Large intestine (tissue), 3 donors: ENCODE results near the gene ZBTB22. TPM values are rescaled to one million over a fixed set of nuclear protein-coding genes. Genes with fewer than 3 reads are reported as not detected.
"Not testable (repeated sequence)": the region's sequence is repeated elsewhere in the genome, so short reads cannot be mapped to it uniquely, and the experiment has no call there.

ENCODE experiments used
- DNase-seq, 2 donors: peaks; one replicate each; pipeline versions ENCODE4 v3.0.0 to v3.0.0-alpha.2; 2013
- H3K27ac ChIP-seq: one replicate; pipeline ENCODE4 v1.5.1; 2013; ENCODE audit warnings: low read length
- H3K27me3 ChIP-seq: 2 replicates; pipeline ENCODE4 v1.6.1; 2013; ENCODE audit warnings: low read length; ENCODE audit not compliant: control insufficient read depth, insufficient read depth
- H3K36me3 ChIP-seq: 2 replicates; pipeline ENCODE4 v1.6.1; 2013; ENCODE audit warnings: low read length; ENCODE audit not compliant: control insufficient read depth, insufficient read depth
- H3K4me1 ChIP-seq: one replicate; pipeline ENCODE4 v1.6.1; 2013; ENCODE audit warnings: low read length; ENCODE audit not compliant: control insufficient read depth, insufficient read depth
- H3K4me3 ChIP-seq: one replicate; pipeline ENCODE4 v1.5.1; 2013; ENCODE audit warnings: low read length
- H3K9me3 ChIP-seq: one replicate; pipeline ENCODE4 v1.6.1; 2013; ENCODE audit warnings: mild to moderate bottlenecking, low read depth, low read length, moderate library complexity; ENCODE audit not compliant: control insufficient read depth
- WGBS: methylation state at CpG from one replicate; pipeline ENCODE4 v1.1.5; 2013; ENCODE audit warnings: low lambda C conversion rate; ENCODE audit not compliant: insufficient coverage; 5-methylcytosine and 5-hydroxymethylcytosine counted together
- polyA plus RNA-seq: library from polyadenylated mRNA; unstranded; fragments of 120-200 nt; gene quantifications from one replicate; pipeline ENCODE4 v1.2.1, GENCODE V29; 2013

The ZBTB22 gene
- polyA plus RNA-seq, 1 donor = 16.7 TPM

GRCh38 chr6:33355860-33356259 lies 38.3 kb upstream of the ZBTB22 start:
- not testable (repeated sequence) for H3K4me3 ChIP-seq, H3K4me1 ChIP-seq, DNase-seq, H3K27me3 ChIP-seq, H3K9me3 ChIP-seq, H3K36me3 ChIP-seq
- 68% methylated on average over 3 of the region's 6 CpGs for WGBS
- peak overlapping the region; percentile 46 for H3K27ac ChIP-seq

GRCh38 chr6:33347816-33348215 lies 30.3 kb upstream of the ZBTB22 start:
- WGBS = no CpG with 5 or more reads among the region's 5 CpGs
- H3K36me3 ChIP-seq = no peaks in the 10 kb centered on the region
- no peak overlapping the region for H3K27ac ChIP-seq
- no peak overlapping the region for H3K4me3 ChIP-seq
- no peaks in the 10 kb centered on the region for H3K9me3 ChIP-seq
- H3K27me3 ChIP-seq = no peaks in the 10 kb centered on the region
- no peaks in the 10 kb centered on the region for H3K4me1 ChIP-seq
- DNase-seq = no peak

- not testable (repeated sequence) for H3K27ac ChIP-seq, DNase-seq, H3K4me3 ChIP-seq, H3K4me1 ChIP-seq, H3K9me3 ChIP-seq, H3K27me3 ChIP-seq, H3K36me3 ChIP-seq
- 80% methylated on average over 2 of the region's 5 CpGs for WGBS
Measured at GRCh38 chr6:33346972-33347371, 29.4 kb upstream of the ZBTB22 start.

- H3K4me3 ChIP-seq = no peak overlapping the region
- no peaks in the 10 kb centered on the region for H3K36me3 ChIP-seq
- no peaks in the 10 kb centered on the region for H3K9me3 ChIP-seq
- DNase-seq = peak; percentile 64 to 77
- WGBS = 14% methylated on average over 6 of the region's 22 CpGs
- no peaks in the 10 kb centered on the region for H3K4me1 ChIP-seq
- H3K27me3 ChIP-seq = no peaks in the 10 kb centered on the region
- H3K27ac ChIP-seq = no peak overlapping the region
Measured at GRCh38 chr6:33344701-33345697, 27.5 kb upstream of the ZBTB22 start.

GRCh38 chr6:33343953-33344611 lies 26.5 kb upstream of the ZBTB22 start:
- H3K27me3 ChIP-seq = no peaks in the 10 kb centered on the region
- 0% methylated on average over 1 of the region's 6 CpGs for WGBS
- H3K27ac ChIP-seq = no peak overlapping the region
- H3K4me1 ChIP-seq = no peaks in the 10 kb centered on the region
- H3K36me3 ChIP-seq = no peaks in the 10 kb centered on the region
- no peak overlapping the region for H3K4me3 ChIP-seq
- no peaks in the 10 kb centered on the region for H3K9me3 ChIP-seq
- no peak for DNase-seq

GRCh38 chr6:33343606-33343952 lies 26.0 kb upstream of the ZBTB22 start:
- not testable (repeated sequence) for H3K27ac ChIP-seq

GRCh38 chr6:33339193-33339592 lies 21.6 kb upstream of the ZBTB22 start:
- H3K4me1 ChIP-seq = no peaks in the 10 kb centered on the region
- DNase-seq = no peak
- 100% methylated on average over 2 of the region's 6 CpGs for WGBS
- no peaks in the 10 kb centered on the region for H3K36me3 ChIP-seq
- no peaks in the 10 kb centered on the region for H3K27me3 ChIP-seq
- no peaks in the 10 kb centered on the region for H3K9me3 ChIP-seq
- no peak overlapping the region for H3K4me3 ChIP-seq
- H3K27ac ChIP-seq = no peak overlapping the region

More at GRCh38 chr6:33343606-33343952, 26.0 kb upstream of the ZBTB22 start:
- H3K9me3 ChIP-seq, H3K36me3 ChIP-seq, H3K4me1 ChIP-seq, H3K27me3 ChIP-seq, H3K4me3 ChIP-seq, DNase-seq: not testable (repeated sequence)
- WGBS = 100% methylated on average over 2 of the region's 7 CpGs

- Histone ChIP-seq H3K27ac (no peak overlapping the region), H3K36me3 (no peaks in the 10 kb centered on the region), H3K4me3 (no peak overlapping the region), H3K4me1 (no peaks in the 10 kb centered on the region), H3K9me3 (no peaks in the 10 kb centered on the region), H3K27me3 (no peaks in the 10 kb centered on the region)
- DNase-seq = no peak
- no CpG with 5 or more reads among the region's 3 CpGs for WGBS
Measured at GRCh38 chr6:33336495-33336894, 19.0 kb upstream of the ZBTB22 start.

- no peak overlapping the region for H3K27ac ChIP-seq
- H3K9me3 ChIP-seq = no peaks in the 10 kb centered on the region
- DNase-seq = no peak
- no CpG with 5 or more reads among the region's 4 CpGs for WGBS
- no peaks in the 10 kb centered on the region for H3K27me3 ChIP-seq
- H3K36me3 ChIP-seq = no peaks in the 10 kb centered on the region
- no peaks in the 10 kb centered on the region for H3K4me1 ChIP-seq
- H3K4me3 ChIP-seq = no peak overlapping the region
Measured at GRCh38 chr6:33335916-33336315, 18.4 kb upstream of the ZBTB22 start.

GRCh38 chr6:33333666-33334065 lies 16.1 kb upstream of the ZBTB22 start:
- Histone ChIP-seq H3K4me3 (no peak overlapping the region), H3K9me3 (no peaks in the 10 kb centered on the region), H3K4me1 (no peaks in the 10 kb centered on the region), H3K36me3 (no peaks in the 10 kb centered on the region), H3K27me3 (no peaks in the 10 kb centered on the region), H3K27ac (no peak overlapping the region)
- DNase-seq = no peak
- whole genome bisulfite sequencing = no CpG with 5 or more reads among the region's 4 CpGs
